Kidney glomerular epithelial cell (primary cell): ENCODE results near the gene MR1.
"Not testable (repeated sequence)": the region's sequence is repeated elsewhere in the genome, so short reads cannot be mapped to it uniquely, and the experiment has no call there.

Experiments used
- DNase-seq: peaks from one replicate; lab custom pipeline; 2025; lab: John Stamatoyannopoulos, UW

MR1 gene

DNA sequence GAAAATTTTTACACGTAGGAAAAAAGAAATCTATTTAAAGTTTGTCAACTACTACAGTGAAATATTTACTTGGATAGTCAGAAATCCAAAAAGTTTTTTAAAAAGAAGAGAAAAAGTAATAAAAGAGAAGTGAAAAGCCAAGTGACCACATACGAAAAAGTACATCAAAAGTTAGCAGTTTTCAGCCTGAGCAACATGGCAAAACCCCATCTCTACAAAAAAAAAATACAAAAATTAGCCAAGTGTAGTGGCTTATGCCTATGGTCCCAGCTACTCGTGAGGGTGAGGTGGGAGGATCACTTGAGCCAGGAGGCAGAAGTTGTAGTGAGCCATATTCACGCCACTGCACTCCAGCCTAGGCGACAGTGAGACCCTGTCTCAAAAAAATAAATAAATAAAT lies 5.2 kb upstream of the MR1 start:
- DNase-seq: no peak

DNA sequence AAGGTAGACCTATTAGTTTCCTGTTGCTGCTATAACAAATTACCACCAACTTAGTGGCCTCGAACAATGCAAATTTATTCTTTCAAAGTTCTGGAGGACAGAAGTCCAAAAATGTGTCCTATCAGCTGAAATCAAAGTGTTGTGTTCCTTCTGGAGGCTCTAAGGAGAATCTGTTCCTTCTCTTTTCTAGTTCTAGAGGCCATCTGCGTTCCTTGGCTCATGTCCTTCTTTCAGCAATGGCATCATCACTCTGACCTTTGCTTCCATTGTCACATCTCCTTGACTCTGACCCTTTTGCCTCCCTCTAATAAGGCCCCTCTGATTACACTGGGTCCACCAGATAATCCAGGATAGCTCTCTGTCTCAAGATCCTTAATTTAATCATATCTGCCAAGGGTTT lies 1.2 kb upstream of the MR1 start:
- DNase-seq: no peak

DNA sequence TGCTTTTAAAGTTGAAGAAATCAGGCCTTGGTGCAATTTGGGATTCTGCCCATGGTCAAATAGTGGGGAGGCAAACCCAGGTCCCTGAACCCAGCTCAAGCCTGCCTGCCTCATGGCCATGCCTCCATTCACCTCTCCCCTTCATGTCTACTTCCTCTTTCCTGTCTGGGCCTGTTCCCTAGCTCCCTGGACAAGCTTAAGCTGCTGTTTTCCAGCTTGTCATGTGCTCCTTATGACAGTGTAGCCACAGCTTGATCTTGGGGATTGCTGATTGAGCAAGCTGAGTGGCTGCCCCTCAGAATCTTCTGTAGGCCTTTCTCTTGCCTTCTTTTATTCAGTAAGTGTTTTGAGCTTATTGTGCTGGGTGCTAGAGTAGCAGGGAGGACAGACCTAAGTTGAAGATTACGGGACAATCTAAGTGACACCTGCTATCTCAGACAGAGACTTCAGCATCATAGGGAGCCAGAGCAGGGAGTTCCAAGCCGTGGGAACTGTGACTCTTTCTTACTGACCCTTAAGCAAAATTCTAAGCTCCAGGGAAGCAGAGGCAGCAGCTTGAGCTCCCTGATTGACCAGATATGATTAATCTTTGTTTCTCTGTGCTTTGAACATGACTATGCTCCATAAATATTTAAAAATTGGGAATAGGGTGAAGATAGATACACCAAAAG lies 520 bp upstream of the MR1 start:
- no peak for DNase-seq

- DNase-seq: not testable (repeated sequence)
Measured at GRCh38 chr1:181035210-181035609, 1.4 kb downstream of the MR1 start.

DNA sequence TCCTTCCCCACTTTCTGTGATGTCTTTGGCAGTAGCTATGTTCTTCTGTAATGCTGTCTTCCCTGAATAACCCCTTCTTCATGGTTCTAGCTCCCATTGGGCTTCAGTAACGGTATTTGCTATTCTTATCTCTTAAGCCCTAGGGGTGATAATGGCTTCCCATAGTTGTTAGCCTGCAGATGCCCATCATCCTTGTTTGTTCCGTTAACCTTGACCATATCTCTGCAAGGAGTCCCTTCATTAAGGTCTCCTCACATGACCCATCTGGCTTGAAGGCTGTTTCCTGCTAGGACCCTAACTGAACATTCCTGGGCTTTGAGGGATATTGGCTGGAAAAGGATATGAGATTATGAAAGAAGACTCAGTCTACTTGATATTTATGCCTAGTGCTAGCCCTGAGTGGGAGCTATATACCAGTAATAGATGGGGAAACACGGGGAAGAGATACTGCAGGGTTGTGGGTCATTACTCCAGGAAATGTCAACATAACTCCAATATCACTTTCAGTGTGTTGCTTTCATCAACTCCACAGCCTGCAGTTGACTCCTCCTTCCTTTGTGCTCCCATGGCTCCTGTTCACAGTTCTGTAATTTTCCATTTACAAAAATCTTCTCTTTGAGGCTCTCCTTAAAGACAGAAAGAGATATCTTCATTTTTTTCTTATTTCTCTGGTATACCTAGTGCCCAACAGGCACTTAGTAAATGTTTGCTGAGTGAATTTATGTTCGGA lies 2.5 kb downstream of the MR1 start:
- DNase-seq: no peak

- no peak for DNase-seq
Measured at GRCh38 chr1:181037386-181037785, 3.6 kb downstream of the MR1 start.

GRCh38 chr1:181038399-181038873 lies 4.7 kb downstream of the MR1 start:
- DNase-seq: peak; percentile 67

DNA sequence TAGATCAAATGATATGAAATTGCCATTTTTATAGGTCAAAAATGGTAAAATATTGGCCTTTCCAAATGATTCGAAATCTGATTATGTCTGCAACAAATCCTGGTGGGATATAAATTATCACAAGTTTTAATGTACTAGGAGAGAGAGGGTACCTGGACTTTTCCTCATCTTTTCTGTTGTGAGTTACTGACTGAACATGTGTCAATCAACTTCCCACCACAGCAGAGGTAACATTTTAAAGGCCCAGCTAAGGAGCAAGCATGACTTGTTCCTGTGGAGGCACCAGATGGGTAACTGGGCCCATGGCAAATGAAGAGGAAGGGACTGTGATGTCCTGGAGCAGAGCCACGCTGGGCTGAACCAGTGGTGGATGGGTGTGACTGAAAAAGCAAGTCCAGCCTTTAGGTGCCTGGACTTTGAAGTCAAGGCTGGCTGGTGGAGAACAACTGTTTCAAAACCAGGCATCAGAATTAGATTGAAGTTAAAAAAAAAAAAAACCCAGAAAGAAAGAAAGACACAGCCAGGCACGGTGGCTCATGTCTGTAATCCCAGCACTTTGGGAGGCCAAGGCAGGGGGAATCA lies 6.6 kb downstream of the MR1 start:
- no peak for DNase-seq

DNA sequence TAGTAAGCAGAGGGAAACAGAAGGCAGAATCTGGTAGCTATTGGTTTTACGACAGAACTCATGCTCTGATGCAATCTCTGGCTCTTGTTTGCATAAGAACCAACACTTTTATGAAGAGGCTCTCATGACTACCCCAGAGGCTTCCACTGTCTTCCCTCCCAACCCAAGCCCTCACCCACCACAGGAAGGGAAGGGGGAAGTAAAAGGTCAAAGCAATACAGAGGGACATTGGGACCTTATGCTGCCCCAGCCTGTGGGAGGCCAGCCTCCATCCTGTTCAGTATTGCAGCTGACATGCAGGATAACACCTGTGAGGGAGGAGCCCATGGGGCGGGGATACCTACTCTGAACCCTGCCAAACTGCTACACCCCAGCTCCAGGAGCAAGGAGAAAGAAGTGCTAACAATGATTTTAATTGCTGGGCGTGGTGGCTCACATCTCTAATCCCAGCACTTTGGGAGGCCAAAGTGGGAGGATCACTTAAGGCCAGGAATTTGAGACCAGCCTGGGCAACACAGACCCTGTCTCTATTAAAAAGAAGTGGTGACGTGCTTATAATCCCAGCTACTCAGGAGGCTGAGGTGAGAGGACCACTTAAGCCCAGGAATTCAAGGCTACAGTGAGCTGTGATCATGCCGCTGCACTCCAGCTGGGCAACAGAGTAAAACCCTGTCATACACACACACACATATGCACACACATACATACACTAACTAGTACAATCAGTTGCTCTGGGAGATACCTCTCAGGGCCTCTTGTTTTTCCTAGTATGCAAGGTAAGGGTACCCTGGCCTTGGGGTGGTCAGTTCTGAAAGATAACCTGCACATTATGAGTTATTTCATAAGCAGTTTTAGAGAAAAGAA lies 9.5 kb downstream of the MR1 start:
- DNase-seq: no peak

GRCh38 chr1:181044449-181044966 lies 10.7 kb downstream of the MR1 start:
- DNase-seq: peak; percentile 12

DNA sequence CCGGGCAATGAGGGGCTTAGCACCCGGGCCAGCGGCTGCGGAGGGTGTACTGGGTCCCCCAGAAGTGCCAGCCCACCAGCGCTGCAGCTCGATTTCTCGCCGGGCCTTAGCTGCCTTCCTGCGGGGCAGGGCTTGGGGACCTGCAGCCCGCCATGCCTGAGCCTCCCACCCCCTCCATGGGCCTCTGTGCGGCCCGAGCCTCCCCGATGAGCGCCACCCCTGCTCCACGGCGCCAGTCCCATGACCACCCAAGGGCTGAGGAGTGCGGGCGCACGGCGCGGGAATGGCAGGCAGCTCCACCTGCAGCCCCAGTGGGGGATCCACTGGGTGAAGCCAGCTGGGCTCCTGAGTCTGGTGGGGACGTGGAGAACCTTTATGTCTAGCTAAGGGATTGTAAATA lies 12.2 kb downstream of the MR1 start:
- DNase-seq: not testable (repeated sequence)

DNA sequence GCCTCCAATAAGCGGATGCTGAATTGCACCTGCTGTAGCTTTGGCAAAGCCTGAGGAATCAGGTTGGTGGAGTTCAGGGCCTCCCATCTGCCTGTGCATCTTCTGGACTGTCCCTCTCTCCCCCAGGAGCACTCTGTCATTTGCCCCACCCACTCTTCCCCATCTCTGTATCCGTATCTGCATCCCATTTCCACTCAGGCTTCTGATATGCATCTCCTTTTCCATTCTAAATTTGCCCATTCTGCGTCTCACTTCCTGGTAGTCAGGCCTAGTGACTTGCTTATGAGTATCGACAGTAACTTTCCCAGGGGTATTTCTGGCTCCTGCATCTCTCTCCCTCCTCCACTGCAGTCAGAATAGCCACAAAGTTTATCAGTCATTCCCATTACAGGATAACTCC lies 15.6 kb downstream of the MR1 start:
- DNase-seq: no peak

GRCh38 chr1:181050922-181051321 lies 17.1 kb downstream of the MR1 start:
- no peak for DNase-seq

DNA sequence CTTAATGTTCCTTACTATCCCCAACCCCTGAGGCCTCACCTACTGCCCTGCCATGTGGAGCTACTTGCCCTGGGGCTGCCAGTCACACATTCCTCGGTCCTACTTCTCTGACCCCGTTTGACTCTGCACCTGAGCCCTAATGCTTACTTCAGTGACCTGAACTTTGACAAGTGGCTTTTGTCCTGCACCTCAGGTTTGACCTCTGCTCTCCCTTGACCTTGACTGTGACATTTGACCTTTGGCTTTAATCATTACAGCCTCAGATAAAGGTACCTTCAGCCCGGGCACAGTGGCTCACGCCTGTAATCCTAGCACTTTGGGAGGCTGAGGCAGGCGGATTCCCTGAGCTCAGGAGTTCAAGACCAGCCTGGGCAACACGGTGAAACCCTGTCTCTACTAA lies 22.8 kb downstream of the MR1 start:
- no peak for DNase-seq

DNA sequence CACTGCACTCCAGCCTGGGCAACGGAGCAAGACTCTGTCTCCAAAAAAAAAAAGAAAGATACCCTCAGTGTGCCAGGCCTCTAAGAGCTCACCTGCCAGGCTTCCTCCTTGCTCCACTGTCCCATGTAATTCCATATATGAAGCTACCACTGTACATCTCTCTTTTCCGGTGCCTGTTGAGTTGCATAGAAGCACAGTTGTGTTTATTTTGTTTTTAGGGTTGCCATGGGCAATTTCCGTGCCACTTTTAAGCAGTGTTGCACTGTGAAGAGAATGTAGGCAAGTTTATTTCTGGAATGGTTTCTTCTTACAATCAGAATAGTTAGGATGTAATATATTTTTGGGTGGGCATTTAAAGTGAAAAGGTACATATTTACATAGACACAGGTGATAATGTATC lies 23.3 kb downstream of the MR1 start:
- DNase-seq: no peak

DNA sequence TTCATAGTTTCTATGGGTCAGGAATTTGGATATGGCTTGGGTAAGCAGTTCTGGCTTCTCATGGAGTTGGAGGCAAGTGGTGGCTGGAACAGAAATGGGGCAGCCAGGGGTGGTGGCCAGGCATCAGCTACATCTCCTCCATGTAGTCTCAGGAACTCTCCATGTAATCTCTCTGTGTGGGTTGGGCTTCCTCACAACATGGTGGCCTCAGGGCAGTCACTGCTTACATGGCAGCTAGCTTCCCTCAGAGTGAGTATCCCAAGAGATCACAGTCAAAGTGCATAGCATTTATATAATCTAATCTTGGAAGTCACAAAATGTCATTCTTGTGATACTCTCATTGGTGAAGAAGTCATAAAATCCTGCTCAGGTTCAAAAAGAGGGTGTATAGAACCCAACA lies 25.7 kb downstream of the MR1 start:
- no peak for DNase-seq

DNA sequence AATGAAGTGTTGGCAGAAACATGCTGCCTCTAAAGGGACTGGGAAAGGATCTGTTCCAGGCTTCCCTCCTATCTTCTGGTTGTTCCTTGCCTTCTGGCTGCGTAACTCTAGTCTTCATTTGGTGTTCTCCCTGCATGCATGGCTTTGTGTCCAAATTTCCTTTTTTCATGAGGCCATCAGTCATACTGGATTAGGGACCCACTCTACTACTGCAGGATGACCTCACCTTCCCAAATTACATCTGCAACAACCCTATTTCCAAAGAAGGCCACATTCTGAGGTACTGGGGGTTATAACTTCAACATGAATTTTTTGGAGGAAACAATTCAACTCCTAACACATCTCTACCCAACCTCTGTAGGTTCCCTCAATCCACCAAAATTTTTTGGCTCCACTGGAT lies 26.3 kb downstream of the MR1 start:
- no peak for DNase-seq

- DNase-seq: not testable (repeated sequence)
Measured at GRCh38 chr1:181060947-181061346, 27.2 kb downstream of the MR1 start.

- DNase-seq: no peak
Measured at GRCh38 chr1:181061487-181061886, 27.7 kb downstream of the MR1 start.

DNA sequence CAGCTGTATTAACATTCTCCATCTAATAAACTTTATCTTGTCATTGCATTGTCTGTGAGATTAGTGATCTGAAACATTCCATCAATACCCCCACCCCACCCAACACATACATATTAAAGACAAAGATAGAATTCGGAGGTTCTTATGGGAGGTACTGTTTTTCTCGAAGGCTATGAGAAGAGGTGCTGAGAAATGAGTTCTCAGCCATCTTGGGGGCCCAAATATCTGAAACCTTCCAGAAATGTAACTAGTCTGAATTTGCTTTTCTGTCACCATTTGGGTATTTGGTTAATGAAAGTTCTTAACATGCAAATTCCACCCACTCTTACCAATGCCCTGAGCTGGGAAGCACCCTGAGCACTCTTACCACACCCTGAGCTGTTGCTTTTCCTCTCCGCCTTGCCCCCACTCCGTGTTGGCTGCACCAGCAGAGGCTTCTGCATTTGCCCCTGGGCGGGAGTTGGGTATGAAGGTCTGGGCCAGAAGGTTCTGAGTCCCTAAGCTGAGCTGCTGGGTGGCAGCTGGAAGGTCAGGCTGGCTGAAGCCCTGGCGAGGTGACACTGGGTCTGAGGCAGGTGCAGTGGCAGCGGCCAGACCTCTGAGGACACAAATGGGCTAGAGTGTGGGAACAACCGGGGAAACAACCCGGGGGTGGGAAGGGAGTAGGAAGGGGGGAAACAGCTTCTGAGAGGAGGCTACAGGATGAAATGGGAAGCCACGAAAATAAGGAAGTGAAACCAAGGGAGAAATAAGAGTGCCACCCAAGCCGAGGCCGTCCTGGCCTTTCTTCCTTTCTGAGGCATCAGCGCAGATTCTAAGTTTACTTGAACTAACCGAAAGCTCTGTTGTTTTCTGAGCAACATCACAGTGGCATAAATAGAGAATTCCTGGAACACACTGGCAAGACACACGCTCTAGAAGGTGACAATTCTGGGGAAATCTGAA lies 28.4 kb downstream of the MR1 start:
- no peak for DNase-seq

GRCh38 chr1:181062836-181063428 lies 29.1 kb downstream of the MR1 start:
- DNase-seq: no peak
